ENCODE data around the gene PPP1R15B. TPM values are rescaled to one million over a fixed set of nuclear protein-coding genes. Genes with fewer than 3 reads are reported as not detected.

Gene PPP1R15B
- total RNA-seq, 1 experiment from 2014 or later: 45.9 TPM

GRCh38 chr1:204434116-204434755 is 22.6 kb upstream of the PPP1R15B start:
- Histone ChIP-seq H2AFZ (ENCODE audit: low read length) (no peak overlapping the region), H3K79me1 (ENCODE audit: insufficient read depth, low read depth, low read length, poor library complexity, severe bottlenecking) (no peaks in the 10 kb centered on the region), H2BK15ac (ENCODE audit: low read depth, low read length) (no peak overlapping the region), H3K14ac (ENCODE audit: insufficient read depth, low read length) (no peak overlapping the region), H2BK20ac (ENCODE audit: low read depth, low read length, poor library complexity, severe bottlenecking) (no peak overlapping the region), H3K79me2 (ENCODE audit: insufficient read depth, low read length) (no peaks in the 10 kb centered on the region), H3T11ph (ENCODE audit: low read length) (no peak overlapping the region), H3K9me3 (ENCODE audit: control insufficient read depth, low read depth, low read length) (no peaks in the 10 kb centered on the region), H3K27ac (ENCODE audit: insufficient read length, low read depth, low read length) (no peak overlapping the region), H3K23ac (ENCODE audit: insufficient read length, low read depth, low read length) (no peak overlapping the region), H3K4ac (ENCODE audit: low read depth, low read length) (no peak overlapping the region), H3K23me2 (ENCODE audit: insufficient read length, low read depth, low read length, poor library complexity, severe bottlenecking) (no peaks in the 10 kb centered on the region), H3K56ac (ENCODE audit: insufficient read length, low read depth, low read length) (no peak overlapping the region), H3K18ac (ENCODE audit: insufficient read length, low read depth, low read length) (no peak overlapping the region), H3K9ac (ENCODE audit: extremely low read depth, insufficient read length, low read length) (no peak overlapping the region), H3K4me2 (ENCODE audit: insufficient read depth, insufficient read length, low read length) (no peak overlapping the region), H4K8ac (replicated peaks; ENCODE audit: insufficient read length, low read depth, low read length) (no peak overlapping the region), H2BK120ac (ENCODE audit: low read depth, low read length, poor library complexity, severe bottlenecking) (no peak overlapping the region), H4K91ac (ENCODE audit: insufficient read length, low read depth, low read length) (no peak overlapping the region), H2AK5ac (ENCODE audit: insufficient read length, low read length) (no peak overlapping the region), H4K5ac (ENCODE audit: insufficient read length, low read depth, low read length) (no peak overlapping the region), H4K20me1 (ENCODE audit: control insufficient read depth, insufficient read depth, insufficient read length) (peaks cover 2% of the 10 kb centered on the region), H2BK5ac (ENCODE audit: insufficient read length, low read length) (no peak overlapping the region), H3K4me1 (ENCODE audit: insufficient read depth, low read length) (no peaks in the 10 kb centered on the region), H3K27me3 (ENCODE audit: insufficient read depth, low read length) (no peaks in the 10 kb centered on the region), H2BK12ac (ENCODE audit: insufficient read length, low read depth, low read length) (no peak overlapping the region)
- DNase-seq: no peak
- Mint-ChIP-seq H3K27me3 (ENCODE audit: low read depth) (no peaks in the 10 kb centered on the region), H3K36me3 (ENCODE audit: insufficient read depth in 1 of 3, low read depth in 3 of 3) (peaks cover 7 to 22% (median 21%) of the 10 kb centered on the region in 3 experiments; a peak in 6 of 7 replicates), H3K4me1 (peaks cover 0 to 3% of the 10 kb centered on the region in 2 experiments; a peak in 2 of 4 replicates), H3K4me3 (no peak overlapping the region), H3K27ac (peak overlapping the region in 1 of 3 experiments; percentile 41; a peak in 1 of 7 replicates), H3K9me3 (no peaks in the 10 kb centered on the region)
- no peak for TF ChIP-seq CTCF (conservative IDR thresholded peaks at IDR 0.05)
- WGBS (ENCODE audit: extremely low coverage, insufficient read length, low lambda C conversion rate): no CpG with 5 or more reads among the region's 9 CpGs
